ENCODE measurements around the gene PDZD4. TPM values are rescaled to one million over a fixed set of nuclear protein-coding genes. Genes with fewer than 3 reads are reported as not detected.

Gene PDZD4
- total RNA-seq, 4 donors from 2014 or later = 2.2 to 6.4 (median 4.6) TPM

DNA sequence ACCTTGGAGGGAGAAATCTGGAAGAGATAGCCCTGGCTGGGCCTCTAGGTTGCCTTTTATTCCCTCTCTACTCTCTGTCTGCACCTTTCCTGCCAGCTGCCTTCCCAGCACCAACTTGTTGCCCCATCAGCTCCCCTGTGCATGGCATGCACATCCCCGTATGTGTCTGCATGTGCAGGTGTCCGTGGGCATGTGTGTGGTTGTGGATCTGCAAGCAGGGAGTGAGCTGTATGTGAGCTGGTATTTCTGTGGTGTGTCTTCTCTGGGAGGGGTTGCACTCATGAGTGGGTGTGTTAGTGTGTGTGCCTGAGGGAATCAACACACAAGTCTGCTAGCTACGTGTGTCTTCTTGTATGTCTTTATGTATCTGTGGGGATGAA is 45.8 kb upstream of the PDZD4 start:
- intact Hi-C loops (cut with DNase I; ENCODE audit: low total_unique reads) = no loop called here
- DNase-seq (ENCODE audit: low spot score in 2 of 2) = no peak
- WGBS, 2 donors = 58 to 73% methylated on average over 3 of the region's 3 CpGs
- TF ChIP-seq POLR2A (IDR thresholded peaks at IDR 0.05) = no peak
- TF ChIP-seq, protein P1, sequence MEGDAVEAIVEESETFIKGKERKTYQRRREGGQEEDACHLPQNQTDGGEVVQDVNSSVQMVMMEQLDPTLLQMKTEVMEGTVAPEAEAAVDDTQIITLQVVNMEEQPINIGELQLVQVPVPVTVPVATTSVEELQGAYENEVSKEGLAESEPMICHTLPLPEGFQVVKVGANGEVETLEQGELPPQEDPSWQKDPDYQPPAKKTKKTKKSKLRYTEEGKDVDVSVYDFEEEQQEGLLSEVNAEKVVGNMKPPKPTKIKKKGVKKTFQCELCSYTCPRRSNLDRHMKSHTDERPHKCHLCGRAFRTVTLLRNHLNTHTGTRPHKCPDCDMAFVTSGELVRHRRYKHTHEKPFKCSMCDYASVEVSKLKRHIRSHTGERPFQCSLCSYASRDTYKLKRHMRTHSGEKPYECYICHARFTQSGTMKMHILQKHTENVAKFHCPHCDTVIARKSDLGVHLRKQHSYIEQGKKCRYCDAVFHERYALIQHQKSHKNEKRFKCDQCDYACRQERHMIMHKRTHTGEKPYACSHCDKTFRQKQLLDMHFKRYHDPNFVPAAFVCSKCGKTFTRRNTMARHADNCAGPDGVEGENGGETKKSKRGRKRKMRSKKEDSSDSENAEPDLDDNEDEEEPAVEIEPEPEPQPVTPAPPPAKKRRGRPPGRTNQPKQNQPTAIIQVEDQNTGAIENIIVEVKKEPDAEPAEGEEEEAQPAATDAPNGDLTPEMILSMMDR (IDR thresholded peaks at IDR 0.05) = no peak
- H3K4me3 ChIP-seq (ENCODE audit: low read depth, poor library complexity, severe bottlenecking) = no peak overlapping the region

DNA sequence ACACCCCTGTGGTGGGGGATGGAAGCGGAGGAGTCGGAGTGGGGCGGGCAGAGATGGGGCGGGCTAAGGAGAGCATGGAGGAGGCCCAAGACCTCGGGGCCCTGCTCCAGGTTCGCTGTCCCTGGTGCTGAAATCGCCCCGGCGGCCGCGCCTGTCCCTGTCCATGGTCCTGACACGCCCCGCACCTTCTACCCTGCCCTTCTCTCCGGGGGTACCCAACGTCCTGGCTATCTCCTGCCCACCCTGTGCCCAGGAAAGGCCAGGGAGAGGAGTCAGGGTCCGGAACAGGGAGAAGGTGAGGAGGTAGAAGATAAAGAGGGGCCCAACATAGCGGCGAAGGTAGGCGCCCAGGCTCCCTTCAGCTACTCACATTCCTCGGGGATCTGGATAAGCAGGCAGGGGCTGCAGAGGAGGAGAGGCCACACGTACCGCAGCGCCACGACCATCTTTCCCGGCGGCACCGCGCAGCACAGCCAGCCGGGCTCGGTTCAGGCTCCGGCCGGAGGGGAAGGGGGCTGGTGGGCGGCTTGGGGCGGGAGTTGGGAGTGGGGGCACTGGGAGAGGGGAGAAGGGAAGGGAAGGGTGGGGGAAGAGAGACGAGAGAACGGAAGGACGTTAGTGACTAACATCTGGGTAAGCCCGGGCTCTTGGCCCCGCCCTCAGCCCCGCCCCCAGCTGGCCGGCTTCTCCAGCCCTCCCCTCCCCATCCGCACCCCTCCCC is 45.2 kb upstream of the PDZD4 start:
- no peak overlapping the region for H3K4me3 ChIP-seq (ENCODE audit: low read depth, poor library complexity, severe bottlenecking)
- TF ChIP-seq, protein P1 (IDR thresholded peaks at IDR 0.05) = no peak
- TF ChIP-seq POLR2A (IDR thresholded peaks at IDR 0.05) = no peak
- WGBS, 2 donors = 6 to 21% methylated on average over 10 to 42 of the region's 42 CpGs
- peak in 1 of 2 donors; percentile 90 for DNase-seq (ENCODE audit: low spot score in 2 of 2)
- intact Hi-C loops (cut with DNase I; ENCODE audit: low total_unique reads) = no loop called here

DNA sequence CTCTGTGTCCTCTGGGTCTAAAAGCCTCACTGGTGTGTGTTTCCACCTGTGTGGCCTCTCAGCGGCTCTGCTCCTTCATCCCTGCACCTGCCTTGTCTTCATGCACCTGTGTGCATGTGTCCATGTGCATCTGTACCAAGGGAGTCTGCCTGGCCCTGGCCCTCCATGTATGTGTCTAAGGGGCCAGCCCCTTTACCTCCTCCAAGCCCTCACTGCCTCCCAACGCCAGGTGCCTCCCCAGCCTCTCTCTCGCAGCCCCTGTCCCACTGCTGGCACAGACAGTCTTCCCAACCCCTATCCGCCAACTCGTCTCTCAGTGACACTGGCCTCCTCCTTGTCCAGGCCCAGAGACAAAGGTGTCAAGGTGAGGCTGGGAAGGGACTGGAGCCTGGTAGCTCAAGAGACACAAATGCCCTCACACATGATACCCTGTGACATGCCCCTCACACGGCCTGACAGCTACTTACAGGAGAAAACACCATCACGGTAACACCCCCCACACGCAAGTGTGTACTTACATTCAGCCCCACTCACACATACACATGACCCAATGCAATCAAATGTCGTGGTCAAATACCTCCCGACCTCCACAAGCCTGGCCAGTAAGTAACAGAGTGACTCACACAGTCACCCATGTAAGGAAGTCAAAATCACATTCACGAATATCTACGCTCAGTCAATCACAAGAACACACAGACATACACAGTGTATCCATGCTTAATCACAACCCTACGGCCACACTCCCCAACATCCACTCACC is 44.2 kb upstream of the PDZD4 start:
- H3K4me3 ChIP-seq (ENCODE audit: low read depth, poor library complexity, severe bottlenecking) = no peak overlapping the region
- DNase-seq (ENCODE audit: low spot score in 2 of 2) = no peak
- 81 to 82% methylated on average over 13 of the region's 13 CpGs for WGBS, 2 donors
- intact Hi-C loops (cut with DNase I; ENCODE audit: low total_unique reads) = no loop called here
- TF ChIP-seq, protein P1 (IDR thresholded peaks at IDR 0.05) = no peak
- TF ChIP-seq POLR2A (IDR thresholded peaks at IDR 0.05) = no peak

- H3K4me3 ChIP-seq (ENCODE audit: low read depth, poor library complexity, severe bottlenecking) = no peak overlapping the region
- intact Hi-C loops (cut with DNase I; ENCODE audit: low total_unique reads) = no loop called here
- no peak for DNase-seq (ENCODE audit: low spot score in 2 of 2)
- TF ChIP-seq, protein P1 (IDR thresholded peaks at IDR 0.05) = no peak
- no peak for TF ChIP-seq POLR2A (IDR thresholded peaks at IDR 0.05)
- 48 to 51% methylated on average over 3 of the region's 3 CpGs for WGBS, 2 donors
Measured at GRCh38 chrX:153874085-153874365, 43.7 kb upstream of the PDZD4 start.

DNA sequence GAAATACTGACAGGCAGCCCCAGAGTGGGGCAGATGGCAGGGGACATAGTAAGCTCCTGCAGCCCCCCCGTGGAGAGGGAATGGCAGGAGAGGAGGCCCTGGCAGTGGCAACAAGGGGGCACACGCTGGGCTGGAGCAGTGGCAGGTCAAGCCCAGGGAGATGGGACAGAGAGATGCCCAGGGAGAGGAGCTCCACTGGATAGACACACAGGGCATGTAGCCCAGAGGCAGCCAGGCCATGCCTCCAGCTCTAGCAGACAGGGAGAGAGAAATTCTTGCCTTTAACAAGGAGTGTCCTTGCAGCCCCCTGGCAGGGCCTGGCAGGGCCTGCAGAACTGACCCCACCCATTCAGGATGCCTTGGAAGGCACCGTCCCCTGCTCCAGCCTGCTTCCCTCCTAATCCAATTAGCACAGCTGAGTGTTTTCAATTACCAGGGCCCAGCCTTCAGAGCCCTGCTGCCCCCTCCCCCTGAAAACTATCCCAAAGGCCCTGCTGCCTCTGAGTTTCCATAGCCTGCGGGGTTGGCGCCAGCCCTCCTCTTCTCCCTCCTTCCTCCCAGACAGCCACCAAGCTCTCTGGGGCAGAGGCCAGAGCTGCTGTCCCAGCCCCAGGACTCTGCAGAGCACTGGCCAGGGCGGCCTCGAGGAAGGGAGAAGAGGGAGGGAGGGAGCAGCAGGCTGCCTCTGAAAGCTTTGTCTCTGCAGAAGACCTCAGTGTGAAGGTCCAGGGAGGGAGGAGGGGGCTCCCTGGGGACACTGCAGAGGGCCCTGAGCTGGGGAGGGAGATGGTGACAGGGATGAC is 43.1 kb upstream of the PDZD4 start:
- intact Hi-C loops (cut with DNase I; ENCODE audit: low total_unique reads) = no loop called here
- H3K4me3 ChIP-seq (ENCODE audit: low read depth, poor library complexity, severe bottlenecking) = no peak overlapping the region
- WGBS, 2 donors = 37 to 57% methylated on average over 4 to 7 of the region's 7 CpGs
- no peak for DNase-seq (ENCODE audit: low spot score in 2 of 2)
- TF ChIP-seq POLR2A (IDR thresholded peaks at IDR 0.05) = no peak
- TF ChIP-seq, protein P1 (IDR thresholded peaks at IDR 0.05) = no peak

Measured in lower leg skin (tissue), 4 donors.